Liver (tissue), 3 donors: ENCODE results near the gene FOXK1.

Source experiments
- EGR1 ChIP-seq, 2 donors: IDR thresholded peaks; 2 replicates each; pipeline ENCODE4 v1.6.1; 2016 to 2018; ENCODE audit warnings: antibody characterized with exemption in 2 of 2, low read depth in 2 of 2
- NR2F2 ChIP-seq: IDR thresholded peaks from 2 replicates; pipeline ENCODE4 v1.6.1; 2016; ENCODE audit warnings: antibody characterized with exemption
- RAD21 ChIP-seq, 2 donors: IDR thresholded peaks; 2 replicates each; pipeline ENCODE4 v1.6.1; 2016; ENCODE audit warnings: antibody characterized with exemption in 2 of 2, mild to moderate bottlenecking in 2 of 2
- SP1 ChIP-seq: IDR thresholded peaks from 2 replicates; pipeline ENCODE4 v1.6.1; 2018; ENCODE audit warnings: antibody characterized with exemption, mild to moderate bottlenecking
- TAF1 ChIP-seq: conservative IDR thresholded peaks from 2 replicates; pipeline ENCODE4 v1.6.1; 2016; ENCODE audit warnings: antibody characterized with exemption, mild to moderate bottlenecking
- YY1 ChIP-seq: IDR thresholded peaks from 2 replicates; pipeline ENCODE4 v1.6.1; 2016; ENCODE audit warnings: antibody characterized with exemption, mild to moderate bottlenecking
- TF ChIP-seq, protein P1 (sequence below): fragments of 150-350 bp; IDR thresholded peaks from 2 replicates; pipeline ENCODE4 v1.5.1; 2017; ENCODE audit warnings: improper control_type of control experiment, low read depth, low read length; ENCODE audit not compliant: missing input control
- TF ChIP-seq, protein P2 (sequence below): IDR thresholded peaks from 2 replicates; pipeline ENCODE4 v1.6.1; 2016; ENCODE audit warnings: antibody characterized with exemption
- TF ChIP-seq, protein P3 (sequence below): IDR thresholded peaks from 2 replicates; pipeline ENCODE4 v1.6.1; 2016; ENCODE audit warnings: antibody characterized with exemption
- TF ChIP-seq, protein P4 (sequence below): IDR thresholded peaks from 2 replicates; pipeline ENCODE4 v1.6.1; 2016; ENCODE audit warnings: antibody characterized with exemption
- TF ChIP-seq, protein P5 (sequence below): IDR thresholded peaks from 2 replicates; pipeline ENCODE4 v1.6.1; 2016; ENCODE audit warnings: antibody characterized with exemption, mild to moderate bottlenecking
- donor health status: healthy.
- donor health status: healthy.

DNA sequence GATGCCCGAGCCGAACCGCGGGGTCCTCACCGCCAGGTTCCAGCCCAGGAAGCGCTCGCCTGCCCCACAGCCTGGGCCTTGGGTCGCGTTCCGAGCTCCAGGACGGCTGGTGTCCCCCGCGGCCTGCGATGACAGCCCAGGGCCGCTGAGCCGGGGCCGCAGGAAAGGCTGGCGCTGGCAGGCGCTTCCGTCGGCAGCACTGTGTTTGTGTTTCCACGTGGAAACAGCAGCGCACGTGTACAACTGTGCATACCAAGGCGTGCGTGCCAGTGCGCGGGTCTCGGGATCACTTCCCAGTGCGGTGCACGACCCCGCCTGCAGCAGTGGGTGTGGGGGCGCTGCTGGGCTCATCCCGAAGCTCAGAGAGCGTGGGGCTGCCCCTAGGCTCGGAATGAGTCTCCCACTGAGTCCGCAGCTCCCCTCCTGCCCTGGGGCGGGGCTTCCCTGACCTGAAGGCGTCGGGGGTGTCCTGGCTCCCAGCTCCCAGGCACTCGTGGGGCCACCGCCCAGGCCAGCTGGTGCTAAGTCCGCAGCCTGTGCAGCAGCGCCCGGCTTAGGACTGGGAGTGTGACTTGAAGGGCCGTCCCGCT, 110.5 kb downstream of the FOXK1 start:
- TF ChIP-seq RAD21 (IDR thresholded peaks at IDR 0.05), result no peak
- TF ChIP-seq, protein P1, sequence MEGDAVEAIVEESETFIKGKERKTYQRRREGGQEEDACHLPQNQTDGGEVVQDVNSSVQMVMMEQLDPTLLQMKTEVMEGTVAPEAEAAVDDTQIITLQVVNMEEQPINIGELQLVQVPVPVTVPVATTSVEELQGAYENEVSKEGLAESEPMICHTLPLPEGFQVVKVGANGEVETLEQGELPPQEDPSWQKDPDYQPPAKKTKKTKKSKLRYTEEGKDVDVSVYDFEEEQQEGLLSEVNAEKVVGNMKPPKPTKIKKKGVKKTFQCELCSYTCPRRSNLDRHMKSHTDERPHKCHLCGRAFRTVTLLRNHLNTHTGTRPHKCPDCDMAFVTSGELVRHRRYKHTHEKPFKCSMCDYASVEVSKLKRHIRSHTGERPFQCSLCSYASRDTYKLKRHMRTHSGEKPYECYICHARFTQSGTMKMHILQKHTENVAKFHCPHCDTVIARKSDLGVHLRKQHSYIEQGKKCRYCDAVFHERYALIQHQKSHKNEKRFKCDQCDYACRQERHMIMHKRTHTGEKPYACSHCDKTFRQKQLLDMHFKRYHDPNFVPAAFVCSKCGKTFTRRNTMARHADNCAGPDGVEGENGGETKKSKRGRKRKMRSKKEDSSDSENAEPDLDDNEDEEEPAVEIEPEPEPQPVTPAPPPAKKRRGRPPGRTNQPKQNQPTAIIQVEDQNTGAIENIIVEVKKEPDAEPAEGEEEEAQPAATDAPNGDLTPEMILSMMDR, result no peak
- TF ChIP-seq NR2F2, result no peak
- TF ChIP-seq, protein P2, sequence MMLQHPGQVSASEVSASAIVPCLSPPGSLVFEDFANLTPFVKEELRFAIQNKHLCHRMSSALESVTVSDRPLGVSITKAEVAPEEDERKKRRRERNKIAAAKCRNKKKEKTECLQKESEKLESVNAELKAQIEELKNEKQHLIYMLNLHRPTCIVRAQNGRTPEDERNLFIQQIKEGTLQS, result no peak
- TF ChIP-seq, protein P3, sequence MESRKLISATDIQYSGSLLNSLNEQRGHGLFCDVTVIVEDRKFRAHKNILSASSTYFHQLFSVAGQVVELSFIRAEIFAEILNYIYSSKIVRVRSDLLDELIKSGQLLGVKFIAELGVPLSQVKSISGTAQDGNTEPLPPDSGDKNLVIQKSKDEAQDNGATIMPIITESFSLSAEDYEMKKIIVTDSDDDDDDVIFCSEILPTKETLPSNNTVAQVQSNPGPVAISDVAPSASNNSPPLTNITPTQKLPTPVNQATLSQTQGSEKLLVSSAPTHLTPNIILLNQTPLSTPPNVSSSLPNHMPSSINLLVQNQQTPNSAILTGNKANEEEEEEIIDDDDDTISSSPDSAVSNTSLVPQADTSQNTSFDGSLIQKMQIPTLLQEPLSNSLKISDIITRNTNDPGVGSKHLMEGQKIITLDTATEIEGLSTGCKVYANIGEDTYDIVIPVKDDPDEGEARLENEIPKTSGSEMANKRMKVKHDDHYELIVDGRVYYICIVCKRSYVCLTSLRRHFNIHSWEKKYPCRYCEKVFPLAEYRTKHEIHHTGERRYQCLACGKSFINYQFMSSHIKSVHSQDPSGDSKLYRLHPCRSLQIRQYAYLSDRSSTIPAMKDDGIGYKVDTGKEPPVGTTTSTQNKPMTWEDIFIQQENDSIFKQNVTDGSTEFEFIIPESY, result no peak
- TF ChIP-seq, protein P4, sequence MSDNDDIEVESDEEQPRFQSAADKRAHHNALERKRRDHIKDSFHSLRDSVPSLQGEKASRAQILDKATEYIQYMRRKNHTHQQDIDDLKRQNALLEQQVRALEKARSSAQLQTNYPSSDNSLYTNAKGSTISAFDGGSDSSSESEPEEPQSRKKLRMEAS, result no peak
- TF ChIP-seq TAF1, result no peak
- no peak for TF ChIP-seq SP1
- TF ChIP-seq EGR1 (IDR thresholded peaks at IDR 0.05; ENCODE audit: low read depth in 2 of 2), result no peak
- no peak for TF ChIP-seq YY1
- TF ChIP-seq, protein P5, sequence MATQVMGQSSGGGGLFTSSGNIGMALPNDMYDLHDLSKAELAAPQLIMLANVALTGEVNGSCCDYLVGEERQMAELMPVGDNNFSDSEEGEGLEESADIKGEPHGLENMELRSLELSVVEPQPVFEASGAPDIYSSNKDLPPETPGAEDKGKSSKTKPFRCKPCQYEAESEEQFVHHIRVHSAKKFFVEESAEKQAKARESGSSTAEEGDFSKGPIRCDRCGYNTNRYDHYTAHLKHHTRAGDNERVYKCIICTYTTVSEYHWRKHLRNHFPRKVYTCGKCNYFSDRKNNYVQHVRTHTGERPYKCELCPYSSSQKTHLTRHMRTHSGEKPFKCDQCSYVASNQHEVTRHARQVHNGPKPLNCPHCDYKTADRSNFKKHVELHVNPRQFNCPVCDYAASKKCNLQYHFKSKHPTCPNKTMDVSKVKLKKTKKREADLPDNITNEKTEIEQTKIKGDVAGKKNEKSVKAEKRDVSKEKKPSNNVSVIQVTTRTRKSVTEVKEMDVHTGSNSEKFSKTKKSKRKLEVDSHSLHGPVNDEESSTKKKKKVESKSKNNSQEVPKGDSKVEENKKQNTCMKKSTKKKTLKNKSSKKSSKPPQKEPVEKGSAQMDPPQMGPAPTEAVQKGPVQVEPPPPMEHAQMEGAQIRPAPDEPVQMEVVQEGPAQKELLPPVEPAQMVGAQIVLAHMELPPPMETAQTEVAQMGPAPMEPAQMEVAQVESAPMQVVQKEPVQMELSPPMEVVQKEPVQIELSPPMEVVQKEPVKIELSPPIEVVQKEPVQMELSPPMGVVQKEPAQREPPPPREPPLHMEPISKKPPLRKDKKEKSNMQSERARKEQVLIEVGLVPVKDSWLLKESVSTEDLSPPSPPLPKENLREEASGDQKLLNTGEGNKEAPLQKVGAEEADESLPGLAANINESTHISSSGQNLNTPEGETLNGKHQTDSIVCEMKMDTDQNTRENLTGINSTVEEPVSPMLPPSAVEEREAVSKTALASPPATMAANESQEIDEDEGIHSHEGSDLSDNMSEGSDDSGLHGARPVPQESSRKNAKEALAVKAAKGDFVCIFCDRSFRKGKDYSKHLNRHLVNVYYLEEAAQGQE, result no peak
